ENCODE data around the gene CCDC169.
"Not testable (repeated sequence)": the region's sequence is repeated elsewhere in the genome, so short reads cannot be mapped to it uniquely, and the experiment has no call there.

Gene CCDC169

GRCh38 chr13:36313047-36313969 lies 15.7 kb upstream of the CCDC169 start:
- DNase-seq = no peak

GRCh38 chr13:36310417-36311108 lies 12.9 kb upstream of the CCDC169 start:
- no peak for DNase-seq

DNA sequence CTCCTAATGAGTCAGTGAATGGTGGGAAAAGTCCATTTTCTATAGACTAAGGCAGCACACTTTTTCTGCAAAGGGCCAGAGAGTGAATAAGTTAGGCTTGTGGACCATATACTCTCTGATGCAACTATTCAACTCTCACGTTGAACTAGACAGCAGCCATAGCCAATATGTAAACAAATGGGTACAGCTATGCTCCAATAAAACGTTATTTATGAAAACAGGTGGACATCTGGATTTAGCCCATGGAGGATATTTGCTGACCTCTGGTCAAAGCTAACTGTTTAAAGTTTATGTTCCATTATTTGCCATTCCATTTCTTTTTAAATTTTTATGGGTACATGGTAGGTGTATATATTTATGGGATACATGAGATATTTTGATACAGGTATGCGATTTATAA lies 4.7 kb upstream of the CCDC169 start:
- DNase-seq = no peak

DNA sequence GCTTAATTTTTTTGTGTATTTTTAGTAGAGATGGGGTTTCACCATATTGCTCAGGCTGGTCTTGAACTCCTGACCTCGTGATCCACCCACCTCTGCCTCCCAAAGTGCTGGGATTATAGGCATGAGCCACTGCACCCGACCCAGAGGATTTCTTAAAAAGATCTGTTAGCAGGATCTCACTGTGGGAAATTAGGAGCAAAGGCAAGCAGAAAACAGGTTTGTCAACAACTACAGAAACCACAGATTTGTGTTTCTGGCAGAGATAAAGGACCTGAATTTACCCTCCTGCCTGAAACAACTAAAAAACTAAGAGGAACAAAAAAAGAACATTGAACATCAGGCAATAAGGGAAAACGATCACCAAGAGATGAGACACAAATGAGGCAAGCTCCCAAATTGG lies 1.9 kb upstream of the CCDC169 start:
- DNase-seq = not testable (repeated sequence)

DNA sequence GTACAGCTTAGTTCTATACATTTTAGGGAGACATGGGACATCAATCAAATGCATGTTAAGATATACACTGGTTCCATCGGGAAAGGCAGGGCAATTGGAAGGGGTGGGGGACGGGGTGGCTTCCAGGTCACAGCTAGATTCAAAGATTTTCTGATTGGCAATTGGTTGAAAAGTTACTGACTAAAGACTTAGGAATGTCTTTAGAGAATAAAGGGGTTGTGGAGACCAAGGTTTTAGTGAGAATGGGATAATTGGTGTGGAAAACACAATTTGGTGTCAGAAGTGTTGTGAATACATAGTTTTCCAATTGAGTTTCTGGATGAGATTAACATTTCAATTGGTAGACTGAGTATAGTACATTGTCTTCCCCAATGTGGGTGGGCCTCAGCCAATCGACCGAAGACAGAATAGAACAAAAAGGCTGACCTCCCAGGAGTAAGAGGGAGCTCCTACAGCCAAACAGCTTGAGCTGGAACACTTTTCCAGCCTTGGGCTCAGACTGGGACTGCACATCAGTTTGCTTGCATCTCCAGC lies 988 bp upstream of the CCDC169 start:
- DNase-seq = peak; percentile 34

- no peak for DNase-seq
Observed at GRCh38 chr13:36294096-36294495, 3.5 kb downstream of the CCDC169 start.

DNA sequence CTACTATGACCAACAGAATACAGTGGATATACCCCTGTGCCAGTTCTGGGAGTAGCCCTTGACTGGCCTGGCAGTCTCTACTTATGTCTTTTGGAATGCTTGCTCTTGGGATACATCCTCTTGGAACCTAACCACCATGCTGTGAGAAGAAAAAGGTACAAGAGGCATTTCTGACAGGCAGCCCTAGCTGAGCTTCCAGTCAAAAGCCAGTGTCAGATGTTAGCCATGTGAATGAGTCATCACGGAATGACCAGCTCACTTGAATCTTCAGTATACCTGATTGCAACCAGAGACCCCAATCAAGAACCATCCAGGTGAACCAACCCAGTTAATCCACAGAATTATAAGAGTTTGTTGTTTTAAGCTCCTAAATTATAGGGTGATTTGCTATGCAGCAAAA lies 4.1 kb downstream of the CCDC169 start:
- DNase-seq = no peak

DNA sequence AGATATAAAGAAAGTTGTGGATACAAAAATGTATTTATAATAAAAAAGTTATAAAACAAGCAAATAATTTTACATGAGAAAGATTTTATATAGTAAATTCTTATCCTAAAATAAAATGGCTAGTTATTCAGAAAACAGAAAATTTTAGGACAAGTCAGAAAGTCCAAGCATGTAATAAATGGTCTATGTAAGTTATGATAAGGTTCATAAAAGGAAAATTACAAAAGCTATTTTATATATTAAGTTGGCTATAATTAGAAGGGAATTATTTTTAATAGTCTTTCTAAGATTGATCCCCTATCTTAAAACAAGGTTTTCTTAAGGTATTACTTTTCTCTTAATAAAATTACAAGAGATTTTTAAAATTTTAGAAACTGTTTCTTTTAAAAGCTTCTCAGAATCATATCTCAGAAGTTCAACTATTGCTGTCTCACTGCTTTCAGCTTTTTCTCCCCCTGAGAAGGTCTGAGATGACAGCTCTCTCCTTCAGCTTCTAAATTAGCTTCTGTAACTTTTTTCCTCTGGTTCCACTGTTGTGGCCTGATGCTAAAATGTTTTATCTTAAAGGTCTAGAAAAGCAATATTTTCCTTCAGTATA lies 8.7 kb downstream of the CCDC169 start:
- DNase-seq = no peak

DNA sequence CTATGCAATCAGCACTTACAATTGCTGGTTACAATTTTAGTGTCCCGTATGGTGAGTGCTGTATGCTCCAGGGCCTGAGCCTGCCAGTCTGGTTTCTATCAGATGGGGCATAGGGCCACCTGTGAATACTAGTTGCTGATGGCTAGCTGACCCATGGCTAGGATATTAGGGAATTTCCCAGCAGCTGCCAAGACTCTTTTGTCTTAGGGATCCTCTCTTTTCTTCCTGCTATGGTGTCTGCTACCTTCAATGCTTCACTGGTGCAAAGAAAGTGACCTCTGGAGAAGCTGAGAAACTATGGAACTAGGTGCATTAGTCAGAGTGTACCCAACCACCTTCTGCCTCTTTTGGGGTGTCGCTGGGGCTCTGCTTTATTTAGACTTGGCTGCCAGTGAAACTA lies 11.6 kb downstream of the CCDC169 start:
- no peak for DNase-seq

- DNase-seq = no peak
Observed at GRCh38 chr13:36282821-36283432, 14.7 kb downstream of the CCDC169 start.

- no peak for DNase-seq
Observed at GRCh38 chr13:36275190-36276002, 22.2 kb downstream of the CCDC169 start.

DNA sequence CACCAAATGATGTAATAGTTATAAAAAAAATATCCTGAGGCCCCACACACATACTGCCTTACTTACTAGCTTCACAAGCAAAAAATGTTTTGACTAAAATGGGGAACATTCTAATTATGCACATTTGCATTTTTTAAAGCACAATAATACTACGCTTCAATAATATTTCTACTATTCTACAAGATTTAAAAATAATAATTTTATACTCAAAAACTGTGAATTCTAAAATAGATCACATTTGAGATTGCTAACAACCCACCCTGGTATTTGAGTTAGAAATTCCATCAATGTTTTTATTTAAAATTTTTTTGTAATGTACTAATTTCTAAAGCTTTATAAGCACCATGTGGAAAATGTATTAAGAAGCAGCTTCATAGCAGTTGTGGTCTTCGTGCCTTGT lies 24.2 kb downstream of the CCDC169 start:
- DNase-seq = no peak

DNA sequence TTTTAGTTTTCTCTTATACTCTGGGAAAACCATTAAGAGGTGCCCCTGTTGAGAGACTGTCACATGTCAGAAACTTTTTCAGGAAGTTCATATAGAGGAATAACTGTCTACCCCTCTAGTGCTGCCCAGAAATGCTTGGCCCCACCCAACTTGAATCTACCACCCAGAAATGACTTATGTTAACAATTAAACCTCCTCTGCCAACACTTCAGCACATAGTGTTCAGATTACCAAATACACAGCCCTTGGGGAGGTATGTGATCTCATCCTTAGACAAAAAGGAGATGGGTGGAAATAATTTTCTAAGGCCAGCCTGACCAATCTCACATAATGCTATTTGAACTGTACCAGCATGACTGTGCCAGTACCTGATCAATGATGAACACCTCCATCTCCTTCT lies 35.6 kb downstream of the CCDC169 start:
- no peak for DNase-seq

GRCh38 chr13:36261011-36261410 lies 36.6 kb downstream of the CCDC169 start:
- no peak for DNase-seq

GRCh38 chr13:36259361-36260137 lies 38.1 kb downstream of the CCDC169 start:
- no peak for DNase-seq

- no peak for DNase-seq
Observed at GRCh38 chr13:36258831-36259230, 38.8 kb downstream of the CCDC169 start.

GRCh38 chr13:36251526-36251925 lies 46.1 kb downstream of the CCDC169 start:
- no peak for DNase-seq

GRCh38 chr13:36251017-36251416 lies 46.6 kb downstream of the CCDC169 start:
- DNase-seq = no peak

GRCh38 chr13:36248700-36249099 lies 48.9 kb downstream of the CCDC169 start:
- DNase-seq = no peak

- DNase-seq = no peak
Observed at GRCh38 chr13:36244990-36245389, 52.6 kb downstream of the CCDC169 start.

GRCh38 chr13:36244073-36244472 lies 53.5 kb downstream of the CCDC169 start:
- no peak for DNase-seq

Data from right hindlimb (tissue), 1 donor.